SK-N-SH (cell line): ENCODE results near the gene SYNPO2. TPM values are rescaled to one million over a fixed set of nuclear protein-coding genes. Genes with fewer than 3 reads are reported as not detected.
A peak's percentile ranks its signal among the peaks of the same experiment; 100 is the strongest.

Experiments used
- CTCF ChIA-PET: fragments of 300-600, 350-600 bp; formaldehyde crosslinking; extraction: SDS; loops from one replicate; lab custom pipeline; 2021; lab: Yijun Ruan, JAX
- POLR2A ChIA-PET: fragments of 350-600 bp; sonication (Branson Sonifier 250); formaldehyde crosslinking; extraction: SDS; loops from one replicate; lab custom pipeline; 2020; ENCODE audit warnings: antibody characterized with exemption, inconsistent platforms; lab: Yijun Ruan, JAX
- DNase-seq: peaks from one replicate; pipeline ENCODE4 v3.0.0; 2012
- H2AFZ ChIP-seq: fragments of 200-600 bp; sonication (generic); 2 replicates; pipeline ENCODE4 v1.8.1; 2016; ENCODE audit warnings: antibody characterized with exemption, mild to moderate bottlenecking, low read depth
- H3F3A ChIP-seq: fragments of 200-600 bp; sonication (generic); replicated peaks from 2 replicates; pipeline ENCODE3; 2016; ENCODE audit warnings: antibody characterized with exemption, mild to moderate bottlenecking; ENCODE audit not compliant: insufficient read depth
- H3K27ac ChIP-seq, 2 experiments: fragments of 200-500 bp in 1 of 2; fragments of 200-600 bp in 1 of 2; sonication (Bioruptor generic) in 1 of 2; sonication (generic), shearing (Covaris generic) in 1 of 2; 2 replicates each; pipeline versions ENCODE4 v1.5.1 to v1.6.1; 2014 to 2016; ENCODE audit warnings: low read depth in 2 of 2, inconsistent platforms in 1 of 2, low read length in 1 of 2, mild to moderate bottlenecking in 1 of 2, mixed read lengths in 1 of 2
- H3K27me3 ChIP-seq: fragments of 200-600 bp; sonication (generic), shearing (Covaris generic); 2 replicates; pipeline ENCODE4 v1.6.1; 2016; ENCODE audit warnings: mixed run types; ENCODE audit not compliant: insufficient read depth
- H3K36me3 ChIP-seq, 2 experiments: fragments of 200-500 bp in 1 of 2; fragments of 200-600 bp in 1 of 2; sonication (Bioruptor generic) in 1 of 2; sonication (generic) in 1 of 2; replicated peaks in 1 of 2; 2 replicates each; pipeline versions ENCODE3 to v1.5.1; 2014 to 2016; ENCODE audit warnings: low read length in 1 of 2, mild to moderate bottlenecking in 1 of 2; ENCODE audit not compliant: insufficient read depth in 2 of 2, control insufficient read depth in 1 of 2
- H3K4me1 ChIP-seq, 2 experiments: fragments of 200-500 bp in 1 of 2; fragments of 200-600 bp in 1 of 2; sonication (Bioruptor generic) in 1 of 2; sonication (generic), shearing (Covaris generic) in 1 of 2; 2 replicates each; pipeline versions ENCODE4 v1.5.1 to v1.6.1; 2014 to 2016; ENCODE audit warnings: low read depth in 1 of 2, low read length in 1 of 2, mixed run types in 1 of 2; ENCODE audit not compliant: insufficient read depth in 2 of 2, control insufficient read depth in 1 of 2
- H3K4me2 ChIP-seq: fragments of 200-600 bp; sonication (generic), shearing (Covaris generic); 2 replicates; pipeline ENCODE4 v1.6.1; 2017; ENCODE audit warnings: mixed run types
- H3K4me3 ChIP-seq, 2 experiments: fragments of 200-500 bp in 1 of 2; fragments of 200-600 bp in 1 of 2; sonication (Bioruptor generic) in 1 of 2; sonication (generic), shearing (Covaris generic) in 1 of 2; 2 replicates each; pipeline versions ENCODE4 v1.5.1 to v1.8.1; 2014 to 2016; ENCODE audit warnings: low read depth in 2 of 2, inconsistent platforms in 1 of 2, low read length in 1 of 2, mild to moderate bottlenecking in 1 of 2, mixed read lengths in 1 of 2, moderate library complexity in 1 of 2
- H3K79me2 ChIP-seq: fragments of 200-600 bp; sonication (generic); 2 replicates; pipeline ENCODE4 v1.8.1; 2017; ENCODE audit warnings: mild to moderate bottlenecking; ENCODE audit not compliant: insufficient read depth
- H3K9ac ChIP-seq: fragments of 200-600 bp; sonication (generic); 2 replicates; pipeline ENCODE4 v1.6.1; 2017; ENCODE audit warnings: mixed run types
- H3K9me2 ChIP-seq: fragments of 200-600 bp; sonication (generic); 2 replicates; pipeline ENCODE4 v1.6.1; 2017; ENCODE audit warnings: mixed run types
- H3K9me3 ChIP-seq: fragments of 200-600 bp; sonication (generic); 2 replicates; pipeline ENCODE4 v1.6.1; 2017; ENCODE audit warnings: mixed run types, mild to moderate bottlenecking, moderate library complexity
- H4K20me1 ChIP-seq: fragments of 200-600 bp; sonication (generic); 2 replicates; pipeline ENCODE4 v1.6.1; 2017; ENCODE audit warnings: mild to moderate bottlenecking, mixed run types; ENCODE audit not compliant: insufficient read depth
- ELF1 ChIP-seq: IDR thresholded peaks from 2 replicates; pipeline ENCODE4 v1.4.0; 2012
- EZH2phosphoT487 ChIP-seq: fragments of 200-600 bp; sonication (generic); IDR thresholded peaks from 2 replicates; pipeline ENCODE4 v1.6.1; 2017; ENCODE audit warnings: low read depth, mixed run types, mild to moderate bottlenecking, antibody characterized with exemption, moderate library complexity, borderline replicate concordance
- FOSL2 ChIP-seq: IDR thresholded peaks from 2 replicates; pipeline ENCODE4 v1.4.0; 2012; ENCODE audit warnings: low read depth, mild to moderate bottlenecking, moderate library complexity, borderline replicate concordance
- FOXM1 ChIP-seq: IDR thresholded peaks from 2 replicates; pipeline ENCODE4 v1.4.0; 2012; ENCODE audit warnings: low read depth, mild to moderate bottlenecking
- GABPA ChIP-seq: IDR thresholded peaks from 2 replicates; pipeline ENCODE4 v1.4.0; 2012; ENCODE audit warnings: low read depth, mild to moderate bottlenecking
- GATA2 ChIP-seq: sonication (generic); formaldehyde crosslinking; IDR thresholded peaks from 2 replicates; pipeline ENCODE4 v1.5.0; 2020; ENCODE audit warnings: mild to moderate bottlenecking, missing genetic modification reagents
- JUND ChIP-seq: IDR thresholded peaks from 2 replicates; pipeline ENCODE4 v1.4.0; 2012
- MXI1 ChIP-seq: IDR thresholded peaks from 2 replicates; pipeline ENCODE4 v1.6.1; 2012; ENCODE audit warnings: mild to moderate bottlenecking, low read depth, low read length, improper control_type of control experiment
- NRF1 ChIP-seq: IDR thresholded peaks from 2 replicates; pipeline ENCODE4 v1.6.1; 2012; ENCODE audit warnings: low read depth, mild to moderate bottlenecking, low read length
- RCOR1 ChIP-seq: fragments of 150-350 bp; IDR thresholded peaks from 2 replicates; pipeline ENCODE4 v1.6.1; 2017; ENCODE audit warnings: antibody characterized with exemption, low read length
- RFX5 ChIP-seq: IDR thresholded peaks from 2 replicates; pipeline ENCODE4 v1.6.1; 2012; ENCODE audit warnings: mild to moderate bottlenecking, improper control_type of control experiment, low read length
- RXRA ChIP-seq: IDR thresholded peaks from 2 replicates; pipeline ENCODE4 v1.4.0; 2012; ENCODE audit warnings: low read depth, mild to moderate bottlenecking, borderline replicate concordance
- SMC3 ChIP-seq: IDR thresholded peaks from 2 replicates; pipeline ENCODE4 v1.6.1; 2012; ENCODE audit warnings: low read depth, low read length, improper control_type of control experiment
- WGBS: methylation state at CpG from one replicate; pipeline ENCODE4 v1.1.6; 2017; ENCODE audit warnings: low lambda C conversion rate; 5-methylcytosine and 5-hydroxymethylcytosine counted together
- polyA plus RNA-seq, 3 experiments: library from polyadenylated mRNA; depleted of rRNA; stranded (reverse); fragments of >200 nt; gene quantifications; 2 replicates each; pipeline ENCODE4 v1.2.3, GENCODE V29; 2012
- TF ChIP-seq, protein P1 (sequence below): fragments of 150-350 bp; IDR thresholded peaks from 2 replicates; pipeline ENCODE4 v1.6.1; 2016; ENCODE audit warnings: mild to moderate bottlenecking, low read depth, low read length
- TF ChIP-seq, protein P2 (sequence below): IDR thresholded peaks from 2 replicates; pipeline ENCODE4; 2012
- TF ChIP-seq, protein P3 (sequence below): fragments of 150-350 bp; IDR thresholded peaks from 2 replicates; pipeline ENCODE4 v1.6.1; 2017; ENCODE audit warnings: antibody characterized with exemption, low read length, low read depth, borderline replicate concordance
- TF ChIP-seq, protein P4 (sequence below): IDR thresholded peaks from 2 replicates; pipeline ENCODE4 v1.4.0; 2012; ENCODE audit warnings: low read depth, borderline replicate concordance

The SYNPO2 gene
- polyA plus RNA-seq, 1 of the 3 experiments (the other 2 are of a cell fraction), result 7.2 TPM

DNA sequence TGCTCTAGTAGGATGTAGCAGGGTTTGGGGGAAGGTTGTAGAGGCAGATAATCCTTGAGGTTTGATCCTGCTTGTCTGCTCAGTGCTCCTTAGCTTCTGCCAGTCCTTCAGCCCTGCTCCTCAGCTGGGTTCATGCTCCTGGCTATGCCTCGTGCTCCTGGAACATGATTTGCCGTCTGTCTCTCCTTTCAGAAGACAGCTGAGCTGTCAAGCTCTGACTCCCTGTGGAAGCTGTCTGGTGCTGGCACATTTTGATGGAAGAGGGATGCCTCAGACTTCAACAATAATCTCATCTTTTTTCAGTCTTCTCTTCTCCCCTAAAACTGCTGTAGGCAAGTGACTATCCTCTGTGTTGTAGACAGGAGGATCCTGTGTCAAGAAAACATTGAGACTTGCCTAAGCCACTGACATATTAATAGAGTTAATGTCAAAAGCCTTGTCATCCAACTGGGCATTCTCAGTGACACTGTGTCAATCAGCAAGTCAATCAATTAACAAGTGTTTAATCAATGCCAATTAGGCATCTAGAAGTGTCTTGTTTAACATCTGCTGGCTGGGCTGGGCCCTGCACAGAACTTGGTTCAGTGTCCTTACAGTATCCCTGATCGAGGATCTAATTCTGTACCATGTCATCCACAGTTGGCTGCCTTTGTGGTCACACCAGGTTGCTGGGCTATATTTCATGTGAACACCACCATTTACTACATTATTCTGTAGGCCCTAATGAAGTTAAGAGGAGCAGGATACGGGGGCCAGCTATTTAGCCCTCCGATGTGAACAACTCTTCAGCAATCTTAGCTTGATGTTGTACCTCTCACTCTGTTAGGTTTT lies 96.7 kb downstream of the SYNPO2 start:
- H3K27ac ChIP-seq, result no peak overlapping the region
- TF ChIP-seq GATA2 (CRISPR knock-in tag), result no peak
- TF ChIP-seq, protein P1, sequence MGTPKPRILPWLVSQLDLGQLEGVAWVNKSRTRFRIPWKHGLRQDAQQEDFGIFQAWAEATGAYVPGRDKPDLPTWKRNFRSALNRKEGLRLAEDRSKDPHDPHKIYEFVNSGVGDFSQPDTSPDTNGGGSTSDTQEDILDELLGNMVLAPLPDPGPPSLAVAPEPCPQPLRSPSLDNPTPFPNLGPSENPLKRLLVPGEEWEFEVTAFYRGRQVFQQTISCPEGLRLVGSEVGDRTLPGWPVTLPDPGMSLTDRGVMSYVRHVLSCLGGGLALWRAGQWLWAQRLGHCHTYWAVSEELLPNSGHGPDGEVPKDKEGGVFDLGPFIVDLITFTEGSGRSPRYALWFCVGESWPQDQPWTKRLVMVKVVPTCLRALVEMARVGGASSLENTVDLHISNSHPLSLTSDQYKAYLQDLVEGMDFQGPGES, result no peak
- no peak for TF ChIP-seq ELF1
- TF ChIP-seq JUND, result no peak
- TF ChIP-seq RXRA, result no peak
- TF ChIP-seq RFX5, result no peak
- TF ChIP-seq GABPA, result no peak
- no peak for TF ChIP-seq MXI1
- no peak for TF ChIP-seq RCOR1
- no peak for TF ChIP-seq FOSL2
- H3K9me2 ChIP-seq, result no peaks in the 10 kb centered on the region
- no peak for DNase-seq
- no peaks in the 10 kb centered on the region for H4K20me1 ChIP-seq
- H3K27me3 ChIP-seq, result no peaks in the 10 kb centered on the region
- CTCF ChIA-PET, result interaction anchor here (1.0 to 6.3 kb wide), 3 partner anchors 55 to 301 kb away, joined by 3 to 67 read pairs (median 3); no protein-coding TSS in a partner anchor
- no peak overlapping the region for H2AFZ ChIP-seq
- no peak overlapping the region for H3K4me2 ChIP-seq
- peaks cover 0 to 18% of the 10 kb centered on the region in 2 experiments for H3K36me3 ChIP-seq
- H3K4me3 ChIP-seq, result no peak overlapping the region
- H3K79me2 ChIP-seq, result no peaks in the 10 kb centered on the region
- peaks cover 13% of the 10 kb centered on the region for H3F3A ChIP-seq
- peaks cover 14 to 18% of the 10 kb centered on the region in 2 experiments for H3K4me1 ChIP-seq
- 89% methylated on average over 5 of the region's 5 CpGs for WGBS
- no peak overlapping the region for H3K9ac ChIP-seq
- H3K9me3 ChIP-seq, result no peaks in the 10 kb centered on the region
- POLR2A ChIA-PET, result no interaction called here

DNA sequence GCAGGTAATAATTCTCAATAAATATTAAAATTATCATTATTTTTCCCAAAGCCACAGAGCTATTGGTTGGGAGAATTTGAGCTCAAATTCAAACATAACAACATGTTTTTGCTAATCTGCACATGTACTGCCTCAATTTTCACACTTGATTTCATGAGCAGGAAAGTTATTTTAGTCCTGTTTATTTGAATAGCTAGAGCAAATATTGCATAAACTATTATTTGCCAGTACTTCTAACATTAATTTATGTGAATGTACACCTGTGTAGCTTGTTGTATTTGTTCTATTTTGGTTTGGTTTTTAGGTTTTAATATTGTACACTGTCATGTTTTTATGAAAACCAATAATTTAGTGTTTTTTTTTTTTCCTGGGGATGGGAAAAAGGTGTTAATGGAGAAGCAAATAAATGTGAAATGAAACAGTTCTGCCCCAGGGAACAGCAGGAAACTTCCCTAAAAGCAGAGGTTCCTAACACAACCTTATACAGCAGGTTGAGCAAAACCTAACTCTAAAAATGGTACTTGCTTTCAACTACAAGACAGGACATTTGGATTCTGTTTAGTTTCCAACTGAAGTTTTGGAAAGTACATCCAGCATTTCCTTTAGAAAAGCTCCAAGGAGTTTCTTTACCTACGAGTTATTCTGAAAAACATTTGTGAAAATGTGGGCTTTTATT lies 99.4 kb downstream of the SYNPO2 start:
- Histone ChIP-seq H3K9me3 (no peaks in the 10 kb centered on the region), H3K36me3 (peaks cover 0 to 21% of the 10 kb centered on the region in 2 experiments), H3K79me2 (no peaks in the 10 kb centered on the region), H2AFZ (no peak overlapping the region; the same call in 1 of the 2 replicates), H3K4me1 (peaks cover 5 to 13% of the 10 kb centered on the region in 2 experiments; a peak in 3 of 4 replicates), H3K9me2 (no peaks in the 10 kb centered on the region), H3F3A (peaks cover 13% of the 10 kb centered on the region), H3K27me3 (no peaks in the 10 kb centered on the region), H3K4me3 (no peak overlapping the region), H4K20me1 (no peaks in the 10 kb centered on the region), H3K9ac (no peak overlapping the region), H3K4me2 (no peak overlapping the region), H3K27ac (peak overlapping the region in 1 of 2 experiments; percentile 70; a peak in 1 of 4 replicates)
- CTCF ChIA-PET, result interaction anchor here (1.0 to 1.1 kb wide), 2 partner anchors 54 to 502 kb away, joined by 4 to 6 read pairs; no protein-coding TSS in a partner anchor
- DNase-seq, result no peak
- TF ChIP-seq, protein P2, sequence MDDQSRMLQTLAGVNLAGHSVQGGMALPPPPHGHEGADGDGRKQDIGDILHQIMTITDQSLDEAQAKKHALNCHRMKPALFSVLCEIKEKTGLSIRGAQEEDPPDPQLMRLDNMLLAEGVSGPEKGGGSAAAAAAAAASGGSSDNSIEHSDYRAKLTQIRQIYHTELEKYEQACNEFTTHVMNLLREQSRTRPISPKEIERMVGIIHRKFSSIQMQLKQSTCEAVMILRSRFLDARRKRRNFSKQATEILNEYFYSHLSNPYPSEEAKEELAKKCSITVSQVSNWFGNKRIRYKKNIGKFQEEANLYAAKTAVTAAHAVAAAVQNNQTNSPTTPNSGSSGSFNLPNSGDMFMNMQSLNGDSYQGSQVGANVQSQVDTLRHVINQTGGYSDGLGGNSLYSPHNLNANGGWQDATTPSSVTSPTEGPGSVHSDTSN, result no peak
- TF ChIP-seq GATA2 (CRISPR knock-in tag) (no peak), EZH2phosphoT487 (no peak), RXRA (no peak), FOXM1 (no peak), SMC3 (no peak), NRF1 (no peak), RCOR1 (no peak)
- TF ChIP-seq, protein P3, sequence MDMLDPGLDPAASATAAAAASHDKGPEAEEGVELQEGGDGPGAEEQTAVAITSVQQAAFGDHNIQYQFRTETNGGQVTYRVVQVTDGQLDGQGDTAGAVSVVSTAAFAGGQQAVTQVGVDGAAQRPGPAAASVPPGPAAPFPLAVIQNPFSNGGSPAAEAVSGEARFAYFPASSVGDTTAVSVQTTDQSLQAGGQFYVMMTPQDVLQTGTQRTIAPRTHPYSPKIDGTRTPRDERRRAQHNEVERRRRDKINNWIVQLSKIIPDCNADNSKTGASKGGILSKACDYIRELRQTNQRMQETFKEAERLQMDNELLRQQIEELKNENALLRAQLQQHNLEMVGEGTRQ, result no peak
- TF ChIP-seq, protein P4, sequence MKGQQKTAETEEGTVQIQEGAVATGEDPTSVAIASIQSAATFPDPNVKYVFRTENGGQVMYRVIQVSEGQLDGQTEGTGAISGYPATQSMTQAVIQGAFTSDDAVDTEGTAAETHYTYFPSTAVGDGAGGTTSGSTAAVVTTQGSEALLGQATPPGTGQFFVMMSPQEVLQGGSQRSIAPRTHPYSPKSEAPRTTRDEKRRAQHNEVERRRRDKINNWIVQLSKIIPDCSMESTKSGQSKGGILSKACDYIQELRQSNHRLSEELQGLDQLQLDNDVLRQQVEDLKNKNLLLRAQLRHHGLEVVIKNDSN, result no peak
- POLR2A ChIA-PET, result no interaction called here
- WGBS, result 83% methylated on average over 1 of the region's 1 CpG
